ENCODE data around the gene RBMS1. TPM values are rescaled to one million over a fixed set of nuclear protein-coding genes. Genes with fewer than 3 reads are reported as not detected.

RBMS1 gene
- total RNA-seq, 4 donors from 2014 or later: 86.0 to 110 (median 91.5) TPM

- 79 to 91% methylated on average over 3 to 5 of the region's 5 CpGs for WGBS, 2 donors (ENCODE audit: low coverage in 1 of 2)
- Histone ChIP-seq H3K4me3 (no peak overlapping the region), H3K4me1 (peaks cover 0 to 20% (median 3%) of the 10 kb centered on the region in 3 donors), H3K9me3 (no peaks in the 10 kb centered on the region), H3K36me3 (no peaks in the 10 kb centered on the region), H3K27ac (no peak overlapping the region), H3K27me3 (no peaks in the 10 kb centered on the region)
- no peak for TF ChIP-seq POLR2A (IDR thresholded peaks at IDR 0.05)
- no peak for TF ChIP-seq EP300 (IDR thresholded peaks at IDR 0.05)
- TF ChIP-seq, protein P1, sequence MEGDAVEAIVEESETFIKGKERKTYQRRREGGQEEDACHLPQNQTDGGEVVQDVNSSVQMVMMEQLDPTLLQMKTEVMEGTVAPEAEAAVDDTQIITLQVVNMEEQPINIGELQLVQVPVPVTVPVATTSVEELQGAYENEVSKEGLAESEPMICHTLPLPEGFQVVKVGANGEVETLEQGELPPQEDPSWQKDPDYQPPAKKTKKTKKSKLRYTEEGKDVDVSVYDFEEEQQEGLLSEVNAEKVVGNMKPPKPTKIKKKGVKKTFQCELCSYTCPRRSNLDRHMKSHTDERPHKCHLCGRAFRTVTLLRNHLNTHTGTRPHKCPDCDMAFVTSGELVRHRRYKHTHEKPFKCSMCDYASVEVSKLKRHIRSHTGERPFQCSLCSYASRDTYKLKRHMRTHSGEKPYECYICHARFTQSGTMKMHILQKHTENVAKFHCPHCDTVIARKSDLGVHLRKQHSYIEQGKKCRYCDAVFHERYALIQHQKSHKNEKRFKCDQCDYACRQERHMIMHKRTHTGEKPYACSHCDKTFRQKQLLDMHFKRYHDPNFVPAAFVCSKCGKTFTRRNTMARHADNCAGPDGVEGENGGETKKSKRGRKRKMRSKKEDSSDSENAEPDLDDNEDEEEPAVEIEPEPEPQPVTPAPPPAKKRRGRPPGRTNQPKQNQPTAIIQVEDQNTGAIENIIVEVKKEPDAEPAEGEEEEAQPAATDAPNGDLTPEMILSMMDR (IDR thresholded peaks at IDR 0.05): no peak
- TF ChIP-seq POLR2AphosphoS5 (IDR thresholded peaks at IDR 0.05): no peak
- ATAC-seq: no peak
These were observed 247.9 kb downstream of the RBMS1 start for GRCh38 chr2:160245614-160246155.

DNA sequence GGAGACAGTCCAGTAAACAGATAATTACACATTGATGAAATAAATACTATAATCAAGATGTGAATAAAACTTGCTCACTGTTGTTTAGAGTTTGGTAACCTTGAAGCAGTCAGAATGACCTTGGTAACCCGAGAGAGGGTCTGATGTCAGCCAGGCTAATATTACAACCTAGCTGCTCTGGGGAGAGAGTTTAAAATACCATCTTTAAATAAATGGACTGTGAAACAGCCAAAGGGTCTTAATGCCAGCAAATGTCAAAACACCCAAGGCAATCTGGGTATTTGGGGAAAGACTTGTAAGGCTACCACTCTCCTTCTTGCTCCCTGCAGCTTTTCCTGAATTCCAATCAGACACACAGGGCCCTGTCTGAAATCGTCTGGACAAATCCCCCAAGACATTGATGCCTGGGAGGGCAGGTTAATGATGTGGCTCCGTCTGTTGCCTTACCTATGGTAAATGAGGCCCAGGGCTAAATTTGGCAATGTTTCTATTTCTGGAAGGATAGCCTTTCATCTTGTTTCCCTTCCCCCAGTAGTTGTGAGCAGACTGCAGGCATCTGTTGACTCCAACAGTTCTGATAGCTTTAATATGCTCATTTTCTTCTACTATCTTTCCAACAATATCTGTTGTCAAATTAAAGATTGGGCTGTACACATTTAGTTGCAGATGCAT lies 250.6 kb downstream of the RBMS1 start:
- WGBS, 2 donors (ENCODE audit: low coverage in 1 of 2): 29 to 74% methylated on average over 3 of the region's 3 CpGs
- H3K4me1 ChIP-seq: peaks cover 0 to 20% (median 3%) of the 10 kb centered on the region in 3 donors
- no peak for TF ChIP-seq EP300 (IDR thresholded peaks at IDR 0.05)
- no peak overlapping the region for H3K4me3 ChIP-seq
- peak overlapping the region in 1 of 4 donors; percentile 49 for H3K27ac ChIP-seq
- H3K9me3 ChIP-seq: no peaks in the 10 kb centered on the region
- H3K36me3 ChIP-seq: no peaks in the 10 kb centered on the region
- ATAC-seq: no peak
- no peaks in the 10 kb centered on the region for H3K27me3 ChIP-seq

GRCh38 chr2:160241251-160242137 lies 252.1 kb downstream of the RBMS1 start:
- H3K27ac ChIP-seq: peak overlapping the region in 1 of 4 donors; percentile 31
- no peak overlapping the region for H3K4me3 ChIP-seq
- WGBS, 2 donors (ENCODE audit: low coverage in 1 of 2): 54 to 68% methylated on average over 2 to 3 of the region's 4 CpGs
- peaks cover 0 to 20% (median 3%) of the 10 kb centered on the region in 3 donors for H3K4me1 ChIP-seq
- no peaks in the 10 kb centered on the region for H3K9me3 ChIP-seq
- ATAC-seq: peak; percentile 50
- no peaks in the 10 kb centered on the region for H3K27me3 ChIP-seq
- H3K36me3 ChIP-seq: no peaks in the 10 kb centered on the region
- TF ChIP-seq POLR2AphosphoS5 (IDR thresholded peaks at IDR 0.05) (peak; percentile 40), POLR2A (IDR thresholded peaks at IDR 0.05) (no peak), EP300 (IDR thresholded peaks at IDR 0.05) (no peak)
- TF ChIP-seq, protein P1 (IDR thresholded peaks at IDR 0.05): no peak

DNA sequence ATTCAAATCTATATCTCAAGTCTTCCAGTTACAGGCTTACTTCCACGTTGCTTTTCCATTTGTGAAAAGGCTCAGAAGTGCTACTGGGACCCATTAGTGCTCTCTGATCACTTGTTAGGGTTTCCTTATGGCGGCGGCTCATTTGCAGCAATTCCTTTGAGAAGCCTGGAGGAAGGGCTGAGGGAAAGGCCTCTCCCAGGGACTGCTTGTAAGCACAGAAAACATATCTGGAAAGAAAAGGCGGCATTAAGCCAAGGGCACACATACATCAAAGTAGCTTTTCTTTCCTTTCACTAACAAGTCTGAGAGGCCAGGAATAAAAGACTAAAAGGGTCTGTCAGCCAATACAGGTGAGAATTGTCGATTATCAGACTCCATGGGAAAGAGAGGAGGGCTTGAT lies 254.2 kb downstream of the RBMS1 start:
- WGBS, 2 donors (ENCODE audit: low coverage in 1 of 2): 75 to 78% methylated on average over 3 to 5 of the region's 5 CpGs
- Histone ChIP-seq H3K27ac (no peak overlapping the region), H3K4me1 (peaks cover 0 to 20% (median 3%) of the 10 kb centered on the region in 3 donors), H3K27me3 (no peaks in the 10 kb centered on the region), H3K4me3 (no peak overlapping the region), H3K36me3 (no peaks in the 10 kb centered on the region), H3K9me3 (no peaks in the 10 kb centered on the region)
- no peak for ATAC-seq
- TF ChIP-seq EP300 (IDR thresholded peaks at IDR 0.05) (no peak), POLR2AphosphoS5 (IDR thresholded peaks at IDR 0.05) (no peak), POLR2A (IDR thresholded peaks at IDR 0.05) (no peak)
- TF ChIP-seq, protein P1 (IDR thresholded peaks at IDR 0.05): no peak

GRCh38 chr2:160238392-160238791 lies 255.2 kb downstream of the RBMS1 start:
- no peaks in the 10 kb centered on the region for H3K27me3 ChIP-seq
- ATAC-seq: no peak
- WGBS, 2 donors (ENCODE audit: low coverage in 1 of 2): 92% methylated on average over 4 of the region's 4 CpGs; no CpG with 5 or more reads in 1 of the 2 donors
- no peak overlapping the region for H3K4me3 ChIP-seq
- H3K36me3 ChIP-seq: no peaks in the 10 kb centered on the region
- TF ChIP-seq EP300 (IDR thresholded peaks at IDR 0.05) (no peak), POLR2A (IDR thresholded peaks at IDR 0.05) (no peak), POLR2AphosphoS5 (IDR thresholded peaks at IDR 0.05) (no peak)
- H3K4me1 ChIP-seq: peaks cover 0 to 17% (median 3%) of the 10 kb centered on the region in 3 donors
- no peak overlapping the region for H3K27ac ChIP-seq
- H3K9me3 ChIP-seq: no peaks in the 10 kb centered on the region

All from gastroesophageal sphincter (tissue), 4 donors.